Measurements from ENCODE around the gene CDKL4. TPM values are rescaled to one million over a fixed set of nuclear protein-coding genes. Genes with fewer than 3 reads are reported as not detected.
"Not testable (repeated sequence)": the region's sequence is repeated elsewhere in the genome, so short reads cannot be mapped to it uniquely, and the experiment has no call there.

Gene CDKL4
- total RNA-seq, 6 experiments from 2014 or later: 0.14 to 0.54 (median 0.34) TPM; not detected in 1

DNA sequence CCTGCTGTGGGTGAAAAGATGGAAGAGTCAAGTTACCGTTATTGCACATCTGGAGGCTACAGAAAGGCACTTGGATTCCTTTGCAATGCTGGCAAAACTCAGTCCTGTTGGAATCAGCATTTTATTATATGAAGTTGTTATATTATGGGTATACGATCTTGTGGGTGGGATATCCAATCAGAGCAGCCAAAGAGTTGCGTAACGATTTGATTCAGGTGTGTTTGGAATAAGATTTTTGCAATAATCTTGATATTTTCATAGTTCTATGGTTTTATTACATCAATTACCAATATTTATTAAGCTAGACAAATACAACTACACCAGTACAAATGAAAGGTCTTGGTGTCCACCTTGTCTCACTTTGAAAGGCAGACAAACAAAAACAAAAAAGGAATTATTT, 65.0 kb downstream of the CDKL4 start:
- Mint-ChIP-seq H3K36me3 (ENCODE audit: low read depth) (no peaks in the 10 kb centered on the region), H3K27ac (no peak overlapping the region), H3K4me3 (no peak overlapping the region), H3K9me3 (no peaks in the 10 kb centered on the region), H3K4me1 (ENCODE audit: low read depth) (no peaks in the 10 kb centered on the region), H3K27me3 (ENCODE audit: insufficient read depth) (no peaks in the 10 kb centered on the region; the same call in 1 of the 2 replicates)
- no peak for DNase-seq
- TF ChIP-seq, protein P1, sequence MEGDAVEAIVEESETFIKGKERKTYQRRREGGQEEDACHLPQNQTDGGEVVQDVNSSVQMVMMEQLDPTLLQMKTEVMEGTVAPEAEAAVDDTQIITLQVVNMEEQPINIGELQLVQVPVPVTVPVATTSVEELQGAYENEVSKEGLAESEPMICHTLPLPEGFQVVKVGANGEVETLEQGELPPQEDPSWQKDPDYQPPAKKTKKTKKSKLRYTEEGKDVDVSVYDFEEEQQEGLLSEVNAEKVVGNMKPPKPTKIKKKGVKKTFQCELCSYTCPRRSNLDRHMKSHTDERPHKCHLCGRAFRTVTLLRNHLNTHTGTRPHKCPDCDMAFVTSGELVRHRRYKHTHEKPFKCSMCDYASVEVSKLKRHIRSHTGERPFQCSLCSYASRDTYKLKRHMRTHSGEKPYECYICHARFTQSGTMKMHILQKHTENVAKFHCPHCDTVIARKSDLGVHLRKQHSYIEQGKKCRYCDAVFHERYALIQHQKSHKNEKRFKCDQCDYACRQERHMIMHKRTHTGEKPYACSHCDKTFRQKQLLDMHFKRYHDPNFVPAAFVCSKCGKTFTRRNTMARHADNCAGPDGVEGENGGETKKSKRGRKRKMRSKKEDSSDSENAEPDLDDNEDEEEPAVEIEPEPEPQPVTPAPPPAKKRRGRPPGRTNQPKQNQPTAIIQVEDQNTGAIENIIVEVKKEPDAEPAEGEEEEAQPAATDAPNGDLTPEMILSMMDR (IDR thresholded peaks at IDR 0.05): no peak

GRCh38 chr2:39176997-39177396, 66.8 kb downstream of the CDKL4 start:
- Mint-ChIP-seq H3K36me3 (ENCODE audit: low read depth) (no peaks in the 10 kb centered on the region), H3K4me3 (no peak overlapping the region), H3K4me1 (ENCODE audit: low read depth) (no peaks in the 10 kb centered on the region), H3K27ac (no peak overlapping the region), H3K9me3 (no peaks in the 10 kb centered on the region), H3K27me3 (ENCODE audit: insufficient read depth) (no peaks in the 10 kb centered on the region; the same call in 1 of the 2 replicates)
- no peak for DNase-seq
- TF ChIP-seq, protein P1 (IDR thresholded peaks at IDR 0.05): no peak

- TF ChIP-seq, protein P1 (IDR thresholded peaks at IDR 0.05): no peak
- no peaks in the 10 kb centered on the region; the same call in 1 of the 2 replicates for H3K27me3 Mint-ChIP-seq (ENCODE audit: insufficient read depth)
- H3K4me1 Mint-ChIP-seq (ENCODE audit: low read depth): no peaks in the 10 kb centered on the region
- DNase-seq: no peak
- no peaks in the 10 kb centered on the region for H3K36me3 Mint-ChIP-seq (ENCODE audit: low read depth)
- H3K27ac Mint-ChIP-seq: no peak overlapping the region
- no peaks in the 10 kb centered on the region for H3K9me3 Mint-ChIP-seq
- H3K4me3 Mint-ChIP-seq: no peak overlapping the region
Observed at GRCh38 chr2:39175026-39175812, 68.6 kb downstream of the CDKL4 start.

- Mint-ChIP-seq H3K27ac (no peak overlapping the region), H3K4me3 (no peak overlapping the region), H3K36me3 (ENCODE audit: low read depth) (no peaks in the 10 kb centered on the region), H3K9me3 (no peaks in the 10 kb centered on the region), H3K27me3 (ENCODE audit: insufficient read depth) (no peaks in the 10 kb centered on the region; the same call in 1 of the 2 replicates), H3K4me1 (ENCODE audit: low read depth) (no peaks in the 10 kb centered on the region)
- DNase-seq: no peak
- TF ChIP-seq, protein P1 (IDR thresholded peaks at IDR 0.05): no peak
Observed at GRCh38 chr2:39174022-39174421, 69.7 kb downstream of the CDKL4 start.

GRCh38 chr2:39172047-39172706, 71.6 kb downstream of the CDKL4 start:
- not testable (repeated sequence) for H3K36me3 Mint-ChIP-seq (ENCODE audit: low read depth); H3K27me3 Mint-ChIP-seq (ENCODE audit: insufficient read depth); H3K4me1 Mint-ChIP-seq (ENCODE audit: low read depth); H3K4me3 Mint-ChIP-seq; H3K9me3 Mint-ChIP-seq; DNase-seq; H3K27ac Mint-ChIP-seq

- DNase-seq: no peak
- Mint-ChIP-seq H3K4me3 (no peak overlapping the region), H3K9me3 (no peaks in the 10 kb centered on the region), H3K36me3 (ENCODE audit: low read depth) (no peaks in the 10 kb centered on the region), H3K4me1 (ENCODE audit: low read depth) (no peaks in the 10 kb centered on the region), H3K27me3 (ENCODE audit: insufficient read depth) (no peaks in the 10 kb centered on the region), H3K27ac (no peak overlapping the region)
- TF ChIP-seq, protein P1 (IDR thresholded peaks at IDR 0.05): no peak
Observed at GRCh38 chr2:39171621-39172020, 72.1 kb downstream of the CDKL4 start.

Measured in HFFc6 (cell line).